ENCODE results near the gene GPR85.

DNA sequence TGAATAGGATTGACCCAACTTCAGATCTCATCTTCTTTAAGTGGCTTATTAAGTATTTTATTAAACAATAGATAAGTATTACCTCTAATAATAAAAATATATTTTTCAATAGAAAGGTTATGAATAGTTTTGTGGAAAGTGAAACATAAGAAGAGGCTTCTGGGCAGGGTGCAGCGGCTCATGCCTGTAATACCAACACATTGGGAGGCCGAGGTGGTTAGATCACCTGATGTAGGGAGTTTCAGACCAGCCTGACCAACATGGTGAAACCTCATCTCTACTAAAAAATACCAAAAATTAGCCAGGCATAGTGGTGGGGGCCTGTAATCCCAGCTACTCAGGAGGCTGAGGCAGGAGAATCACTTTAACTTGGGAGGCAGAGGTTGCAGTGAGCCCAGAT lies 26.5 kb downstream of the GPR85 start:
- TF ChIP-seq, protein P1, sequence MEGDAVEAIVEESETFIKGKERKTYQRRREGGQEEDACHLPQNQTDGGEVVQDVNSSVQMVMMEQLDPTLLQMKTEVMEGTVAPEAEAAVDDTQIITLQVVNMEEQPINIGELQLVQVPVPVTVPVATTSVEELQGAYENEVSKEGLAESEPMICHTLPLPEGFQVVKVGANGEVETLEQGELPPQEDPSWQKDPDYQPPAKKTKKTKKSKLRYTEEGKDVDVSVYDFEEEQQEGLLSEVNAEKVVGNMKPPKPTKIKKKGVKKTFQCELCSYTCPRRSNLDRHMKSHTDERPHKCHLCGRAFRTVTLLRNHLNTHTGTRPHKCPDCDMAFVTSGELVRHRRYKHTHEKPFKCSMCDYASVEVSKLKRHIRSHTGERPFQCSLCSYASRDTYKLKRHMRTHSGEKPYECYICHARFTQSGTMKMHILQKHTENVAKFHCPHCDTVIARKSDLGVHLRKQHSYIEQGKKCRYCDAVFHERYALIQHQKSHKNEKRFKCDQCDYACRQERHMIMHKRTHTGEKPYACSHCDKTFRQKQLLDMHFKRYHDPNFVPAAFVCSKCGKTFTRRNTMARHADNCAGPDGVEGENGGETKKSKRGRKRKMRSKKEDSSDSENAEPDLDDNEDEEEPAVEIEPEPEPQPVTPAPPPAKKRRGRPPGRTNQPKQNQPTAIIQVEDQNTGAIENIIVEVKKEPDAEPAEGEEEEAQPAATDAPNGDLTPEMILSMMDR (conservative IDR thresholded peaks at IDR 0.05; ENCODE audit: low read length): no peak
- TF ChIP-seq EZH2phosphoT487 (IDR thresholded peaks at IDR 0.05; ENCODE audit: borderline replicate concordance, low read depth, low read length): no peak
